Measurements from ENCODE around the gene CGB3. TPM values are rescaled to one million over a fixed set of nuclear protein-coding genes. Genes with fewer than 3 reads are reported as not detected.
"Not testable (repeated sequence)": the region's sequence is repeated elsewhere in the genome, so short reads cannot be mapped to it uniquely, and the experiment has no call there.

Gene CGB3
- total RNA-seq, 1 donor from 2014 or later, result not detected

DNA sequence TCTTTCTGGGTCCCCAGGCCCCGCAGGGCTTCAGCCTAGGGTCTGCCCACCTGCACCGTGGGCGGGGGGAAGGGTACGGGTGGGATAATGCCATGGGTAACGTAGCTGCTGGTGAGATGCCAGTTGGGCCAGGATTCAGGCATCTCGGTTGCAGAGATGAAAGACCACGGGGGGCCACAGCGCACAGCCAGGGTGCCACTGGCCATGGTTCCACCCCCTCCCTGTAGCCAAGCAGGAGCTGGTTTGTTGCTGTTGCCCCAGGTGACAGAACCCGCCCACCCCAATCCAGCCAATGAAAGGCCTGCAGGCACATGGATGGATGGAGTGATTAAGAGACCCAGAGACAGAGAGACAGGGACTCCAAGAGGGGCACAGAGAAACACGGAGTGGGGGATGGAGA, 34.4 kb upstream of the CGB3 start:
- peaks cover 60% of the 10 kb centered on the region for H3K27me3 ChIP-seq (ENCODE audit: low read depth)

DNA sequence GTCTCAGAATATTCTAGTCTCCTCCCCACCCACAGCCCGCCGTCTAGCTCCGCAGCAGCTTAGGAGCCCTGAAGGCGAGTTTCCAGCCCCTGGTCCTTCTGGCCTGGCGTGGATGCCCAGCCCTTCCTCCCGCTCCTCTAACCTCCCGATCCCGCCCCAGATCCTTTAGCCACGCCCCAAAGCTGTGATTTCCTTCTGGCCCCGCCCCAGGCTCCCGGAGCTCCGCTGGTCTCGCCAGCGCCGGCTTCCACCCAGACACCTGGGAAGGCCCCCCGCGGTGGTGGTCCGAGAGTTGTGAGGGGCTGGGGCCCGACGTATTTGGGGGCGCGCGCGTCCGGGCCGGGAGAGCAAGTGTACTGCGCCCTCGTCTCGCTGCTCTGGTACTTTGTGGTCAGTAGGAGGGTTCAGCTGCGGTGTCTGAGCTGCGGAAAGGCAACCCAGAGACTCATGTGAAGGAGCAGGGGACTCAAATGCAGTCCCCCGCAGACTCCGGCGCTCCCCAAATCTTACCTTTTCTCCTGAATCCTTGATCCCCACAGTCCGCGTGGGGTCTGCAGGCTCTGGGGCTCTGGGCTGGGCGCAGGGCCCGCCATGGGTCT, 33.6 kb upstream of the CGB3 start, which contains the start of gene CGB7:
TSS of gene CGB7 (minus strand) at position 114 of the 599 bp plus-strand sequence. CDS start 2,374 bp downstream, outside the sequence.
- Histone ChIP-seq H3K4me3 (peak within 1 kb of the TSS; percentile 72), H3K27ac (replicated peaks) (no peak within 1 kb of the TSS), H3K27me3 (ENCODE audit: low read depth) (peaks cover 52% of the 10 kb centered on the region), H3K9me3 (replicated peaks) (no peaks in the 10 kb centered on the region), H3K4me1 (peaks cover 22% of the 10 kb centered on the region), H3K36me3 (no peaks in the 10 kb centered on the region)
- intact Hi-C loops (cut with micrococcal nuclease), result no loop called here
- TF ChIP-seq, protein P1, sequence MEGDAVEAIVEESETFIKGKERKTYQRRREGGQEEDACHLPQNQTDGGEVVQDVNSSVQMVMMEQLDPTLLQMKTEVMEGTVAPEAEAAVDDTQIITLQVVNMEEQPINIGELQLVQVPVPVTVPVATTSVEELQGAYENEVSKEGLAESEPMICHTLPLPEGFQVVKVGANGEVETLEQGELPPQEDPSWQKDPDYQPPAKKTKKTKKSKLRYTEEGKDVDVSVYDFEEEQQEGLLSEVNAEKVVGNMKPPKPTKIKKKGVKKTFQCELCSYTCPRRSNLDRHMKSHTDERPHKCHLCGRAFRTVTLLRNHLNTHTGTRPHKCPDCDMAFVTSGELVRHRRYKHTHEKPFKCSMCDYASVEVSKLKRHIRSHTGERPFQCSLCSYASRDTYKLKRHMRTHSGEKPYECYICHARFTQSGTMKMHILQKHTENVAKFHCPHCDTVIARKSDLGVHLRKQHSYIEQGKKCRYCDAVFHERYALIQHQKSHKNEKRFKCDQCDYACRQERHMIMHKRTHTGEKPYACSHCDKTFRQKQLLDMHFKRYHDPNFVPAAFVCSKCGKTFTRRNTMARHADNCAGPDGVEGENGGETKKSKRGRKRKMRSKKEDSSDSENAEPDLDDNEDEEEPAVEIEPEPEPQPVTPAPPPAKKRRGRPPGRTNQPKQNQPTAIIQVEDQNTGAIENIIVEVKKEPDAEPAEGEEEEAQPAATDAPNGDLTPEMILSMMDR (IDR thresholded peaks at IDR 0.05; ENCODE audit: borderline replicate concordance), result no peak
- DNase-seq, result peak; percentile 78

More for the DNA sequence above, 34.4 kb upstream of the CGB3 start:
- H3K4me3 ChIP-seq, result no peak overlapping the region
- intact Hi-C loops (cut with micrococcal nuclease), result no loop called here
- no peak for DNase-seq
- H3K36me3 ChIP-seq, result no peaks in the 10 kb centered on the region
- peaks cover 22% of the 10 kb centered on the region for H3K4me1 ChIP-seq
- H3K9me3 ChIP-seq (replicated peaks), result no peaks in the 10 kb centered on the region
- TF ChIP-seq, protein P1 (IDR thresholded peaks at IDR 0.05; ENCODE audit: borderline replicate concordance), result no peak
- no peak overlapping the region for H3K27ac ChIP-seq (replicated peaks)

DNA sequence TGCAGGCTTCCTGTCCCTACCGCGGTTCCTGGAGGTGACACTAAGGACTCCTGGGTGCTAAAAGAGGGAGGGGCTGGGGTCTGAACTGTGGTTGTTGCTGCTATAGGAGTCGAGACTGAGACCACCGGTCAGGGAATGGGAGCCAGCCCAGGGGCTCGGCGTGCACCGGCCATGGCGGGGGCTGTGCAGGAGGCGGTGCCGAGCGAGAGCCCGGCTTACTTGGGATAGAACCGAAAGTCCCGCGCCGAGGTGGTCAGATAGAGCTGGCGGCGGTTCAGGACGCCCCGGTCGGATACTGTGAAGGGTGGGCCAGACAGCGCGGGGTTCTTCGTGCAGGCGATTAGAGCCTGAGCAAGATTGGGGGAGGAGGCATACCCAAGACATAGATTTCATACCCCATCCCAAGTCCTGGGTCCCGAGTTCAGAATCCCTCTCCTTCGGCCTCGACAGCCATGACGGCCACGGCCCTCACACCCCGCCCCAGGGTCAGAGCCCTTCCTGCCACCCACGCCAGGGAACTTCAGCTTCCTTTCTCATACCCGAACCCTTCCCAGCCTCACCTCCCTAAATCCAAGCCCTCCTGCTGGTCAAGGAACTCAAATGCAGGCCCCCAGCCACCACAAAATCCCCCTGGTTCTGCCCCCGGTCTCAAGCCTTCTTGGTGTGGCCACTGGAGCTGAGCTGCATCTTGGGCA, 32.9 kb upstream of the CGB3 start:
- H3K27ac ChIP-seq (replicated peaks); H3K36me3 ChIP-seq; H3K9me3 ChIP-seq (replicated peaks); intact Hi-C loops (cut with micrococcal nuclease); DNase-seq: not testable (repeated sequence)
- Histone ChIP-seq H3K27me3 (ENCODE audit: low read depth) (peaks cover 45% of the 10 kb centered on the region), H3K4me1 (peaks cover 22% of the 10 kb centered on the region), H3K4me3 (peak overlapping the region; percentile 72)

DNA sequence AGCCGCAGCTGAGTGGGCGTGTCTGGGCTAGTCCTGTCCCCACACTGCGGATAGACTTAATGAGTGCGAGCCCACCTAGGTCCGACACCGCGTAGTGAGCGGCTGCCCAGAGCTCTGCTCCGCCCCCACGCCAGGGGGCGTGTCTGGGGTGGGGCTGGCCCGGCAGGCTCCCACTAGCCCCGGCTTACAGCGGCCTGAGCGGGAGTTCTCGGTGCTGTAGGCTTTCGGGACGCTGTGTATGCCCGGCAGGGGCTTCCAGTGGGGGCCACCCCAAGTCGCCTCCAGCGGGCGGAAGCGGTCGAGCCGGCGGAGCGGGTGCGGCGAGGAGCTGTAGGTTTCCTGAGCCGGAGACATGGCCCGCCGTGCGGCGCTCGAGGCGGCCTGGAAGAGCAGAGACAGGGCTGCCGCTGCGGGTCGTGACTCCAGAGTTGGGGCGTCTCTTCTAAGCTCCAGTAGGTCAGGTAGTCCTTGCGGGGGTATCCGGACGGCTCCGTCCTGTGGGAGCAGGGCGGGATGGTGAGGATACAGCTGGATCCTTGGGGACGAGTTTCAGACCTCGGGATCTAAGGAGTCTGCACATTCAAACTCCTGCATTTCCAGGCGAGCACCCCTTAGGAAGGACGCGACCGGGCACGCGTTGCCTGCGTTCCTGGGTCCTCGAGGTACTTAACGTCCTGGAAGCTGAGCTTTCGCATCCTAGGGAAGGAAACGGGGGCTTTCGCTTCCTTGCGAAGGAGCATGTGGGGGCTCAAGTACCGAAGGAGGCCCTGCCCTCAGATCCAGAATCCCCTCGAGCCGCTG, 32.2 kb upstream of the CGB3 start:
- TF ChIP-seq, protein P1 (IDR thresholded peaks at IDR 0.05; ENCODE audit: borderline replicate concordance), result peak; percentile 56
- peak; percentile 55 for DNase-seq
- H3K9me3 ChIP-seq (replicated peaks), result no peaks in the 10 kb centered on the region
- H3K4me1 ChIP-seq, result peaks cover 22% of the 10 kb centered on the region
- intact Hi-C loops (cut with micrococcal nuclease), result no loop called here
- H3K36me3 ChIP-seq, result no peaks in the 10 kb centered on the region
- peak overlapping the region; percentile 72 for H3K4me3 ChIP-seq
- peaks cover 38% of the 10 kb centered on the region for H3K27me3 ChIP-seq (ENCODE audit: low read depth)
- H3K27ac ChIP-seq (replicated peaks), result no peak overlapping the region

DNA sequence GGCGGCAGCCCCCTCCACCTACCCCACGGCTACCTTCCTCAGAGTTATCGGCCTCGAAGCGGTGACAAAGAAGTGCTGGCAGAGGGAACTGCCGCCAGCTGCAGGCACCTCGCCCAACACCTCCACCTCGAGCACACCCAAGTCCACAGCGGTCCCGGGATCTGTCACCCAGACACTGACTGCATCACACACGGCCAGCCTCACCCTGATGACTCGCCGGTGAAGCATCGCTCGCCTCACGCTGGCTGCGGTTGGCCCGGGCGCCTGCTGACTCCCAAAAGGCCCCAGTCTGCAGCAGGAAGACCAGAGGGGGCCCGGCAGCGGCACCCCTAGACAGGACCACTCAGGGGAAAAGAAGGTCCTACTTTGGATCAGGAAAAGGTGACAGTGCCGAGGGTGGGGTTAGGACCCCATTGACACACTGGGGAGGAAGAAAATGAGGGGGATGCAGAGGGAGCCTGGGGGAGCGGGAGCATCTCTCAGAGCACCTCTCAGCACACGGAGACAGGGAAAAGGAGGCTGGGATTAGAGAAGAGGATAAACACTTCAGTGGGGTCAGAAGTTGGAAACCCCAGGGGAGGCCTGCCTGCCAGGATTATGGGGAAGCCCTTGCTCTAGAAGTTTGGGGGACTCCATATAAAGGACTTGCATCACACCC, 26.4 kb upstream of the CGB3 start:
- H3K4me1 ChIP-seq; H3K4me3 ChIP-seq; H3K27me3 ChIP-seq (ENCODE audit: low read depth); H3K36me3 ChIP-seq; intact Hi-C loops (cut with micrococcal nuclease); H3K9me3 ChIP-seq (replicated peaks); DNase-seq; H3K27ac ChIP-seq (replicated peaks): not testable (repeated sequence)

DNA sequence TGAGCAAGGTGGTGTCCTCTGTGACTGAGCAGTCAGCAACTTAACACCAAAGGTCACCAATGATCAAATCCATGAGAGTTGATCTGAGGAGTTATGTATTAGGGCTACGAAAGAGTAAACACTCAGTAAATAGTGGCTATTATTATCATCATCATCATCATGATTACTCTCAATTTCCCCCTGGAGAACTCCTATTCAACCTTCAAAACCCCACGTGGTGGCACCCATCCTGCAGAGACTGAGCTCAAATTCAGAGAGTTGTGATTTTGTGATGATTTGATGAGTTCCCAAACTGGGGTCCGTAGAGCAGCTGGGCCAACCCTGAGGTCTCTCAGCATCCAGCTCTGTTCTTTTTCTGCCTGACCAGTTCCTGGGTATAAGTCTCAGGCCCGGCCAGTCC, 25.7 kb upstream of the CGB3 start:
- intact Hi-C loops (cut with micrococcal nuclease); H3K36me3 ChIP-seq; H3K9me3 ChIP-seq (replicated peaks); H3K27me3 ChIP-seq (ENCODE audit: low read depth); H3K4me1 ChIP-seq; H3K27ac ChIP-seq (replicated peaks); H3K4me3 ChIP-seq; DNase-seq: not testable (repeated sequence)

DNA sequence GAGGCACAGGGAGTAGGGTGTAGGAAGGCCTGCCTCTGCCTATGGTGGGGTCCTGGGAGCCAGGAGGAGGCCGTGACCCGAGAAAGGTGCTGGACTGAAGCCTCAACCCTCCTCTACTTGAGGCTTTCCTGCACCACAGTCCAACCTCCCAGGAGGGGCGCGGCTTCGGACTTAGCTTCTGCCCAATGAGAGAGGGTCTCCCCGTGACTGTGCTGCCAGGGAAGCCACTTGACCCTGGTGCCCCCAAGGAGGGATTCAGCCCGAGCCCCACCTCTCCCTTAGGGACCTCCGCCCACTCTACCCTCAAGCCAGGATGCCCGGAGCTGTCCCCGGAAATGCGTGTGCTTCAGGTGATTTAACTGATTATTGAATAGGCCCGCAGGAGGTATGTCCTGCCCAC, 24.9 kb upstream of the CGB3 start, which contains the start of gene CGB8:
TSS of gene CGB8 (minus strand) at position 101 of the 400 bp plus-strand sequence. CDS start 372 bp downstream, outside the sequence.
- H3K9me3 ChIP-seq (replicated peaks); H3K36me3 ChIP-seq; intact Hi-C loops (cut with micrococcal nuclease); H3K4me1 ChIP-seq; H3K4me3 ChIP-seq; H3K27ac ChIP-seq (replicated peaks); H3K27me3 ChIP-seq (ENCODE audit: low read depth); DNase-seq: not testable (repeated sequence)

DNA sequence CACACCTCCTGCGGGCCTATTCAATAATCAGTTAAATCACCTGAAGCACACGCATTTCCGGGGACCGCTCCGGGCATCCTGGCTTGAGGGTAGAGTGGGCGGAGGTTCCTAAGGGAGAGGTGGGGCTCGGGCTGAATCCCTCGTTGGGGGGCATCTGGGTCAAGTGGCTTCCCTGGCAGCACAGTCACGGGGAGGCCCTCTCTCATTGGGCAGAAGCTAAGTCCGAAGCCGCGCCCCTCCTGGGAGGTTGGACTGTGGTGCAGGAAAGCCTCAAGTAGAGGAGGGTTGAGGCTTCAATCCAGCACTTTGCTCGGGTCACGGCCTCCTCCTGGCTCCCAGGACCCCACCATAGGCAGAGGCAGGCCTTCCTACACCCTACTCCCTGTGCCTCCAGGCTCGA, 19.4 kb upstream of the CGB3 start, which contains the start of gene CGB5:
TSS of gene CGB5 (plus strand) at position 301 of the 400 bp plus-strand sequence. CDS start 362 bp downstream, outside the sequence.
- H3K27ac ChIP-seq (replicated peaks); H3K27me3 ChIP-seq (ENCODE audit: low read depth); DNase-seq; H3K9me3 ChIP-seq (replicated peaks); intact Hi-C loops (cut with micrococcal nuclease); H3K36me3 ChIP-seq; H3K4me3 ChIP-seq; H3K4me1 ChIP-seq: not testable (repeated sequence)

DNA sequence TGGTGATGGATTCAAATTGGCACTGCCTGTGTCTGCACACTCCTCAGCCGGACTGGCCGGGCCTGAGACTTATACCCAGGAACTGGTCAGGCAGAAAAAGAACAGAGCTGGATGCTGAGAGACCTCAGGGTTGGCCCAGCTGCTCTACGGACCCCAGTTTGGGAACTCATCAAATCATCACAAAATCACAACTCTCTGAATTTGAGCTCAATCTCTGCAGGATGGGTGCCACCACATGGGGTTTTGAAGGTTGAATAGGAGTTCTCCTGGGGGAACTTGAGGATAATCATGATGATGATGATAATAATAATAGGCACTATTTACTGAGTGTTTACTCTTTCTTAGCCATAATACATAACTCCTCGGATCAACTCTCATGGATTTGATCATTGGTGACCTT, 18.5 kb upstream of the CGB3 start:
- H3K27ac ChIP-seq (replicated peaks); H3K4me1 ChIP-seq; H3K27me3 ChIP-seq (ENCODE audit: low read depth); H3K36me3 ChIP-seq; H3K9me3 ChIP-seq (replicated peaks); H3K4me3 ChIP-seq; DNase-seq; intact Hi-C loops (cut with micrococcal nuclease): not testable (repeated sequence)

Measured in left ventricle myocardium inferior (tissue), 1 donor.